Mesangial cell (primary cell): ENCODE results near the gene PLEKHG2. TPM values are rescaled to one million over a fixed set of nuclear protein-coding genes. Genes with fewer than 3 reads are reported as not detected.

Experiments used
- total RNA-seq: library from RNA; depleted of rRNA; stranded (reverse); fragments of >200 nt; gene quantifications from 2 replicates; pipeline ENCODE4 v1.2.3, GENCODE V29; 2015

The PLEKHG2 gene
- total RNA-seq = 27.1 and 55.8 TPM in 2 replicates

DNA sequence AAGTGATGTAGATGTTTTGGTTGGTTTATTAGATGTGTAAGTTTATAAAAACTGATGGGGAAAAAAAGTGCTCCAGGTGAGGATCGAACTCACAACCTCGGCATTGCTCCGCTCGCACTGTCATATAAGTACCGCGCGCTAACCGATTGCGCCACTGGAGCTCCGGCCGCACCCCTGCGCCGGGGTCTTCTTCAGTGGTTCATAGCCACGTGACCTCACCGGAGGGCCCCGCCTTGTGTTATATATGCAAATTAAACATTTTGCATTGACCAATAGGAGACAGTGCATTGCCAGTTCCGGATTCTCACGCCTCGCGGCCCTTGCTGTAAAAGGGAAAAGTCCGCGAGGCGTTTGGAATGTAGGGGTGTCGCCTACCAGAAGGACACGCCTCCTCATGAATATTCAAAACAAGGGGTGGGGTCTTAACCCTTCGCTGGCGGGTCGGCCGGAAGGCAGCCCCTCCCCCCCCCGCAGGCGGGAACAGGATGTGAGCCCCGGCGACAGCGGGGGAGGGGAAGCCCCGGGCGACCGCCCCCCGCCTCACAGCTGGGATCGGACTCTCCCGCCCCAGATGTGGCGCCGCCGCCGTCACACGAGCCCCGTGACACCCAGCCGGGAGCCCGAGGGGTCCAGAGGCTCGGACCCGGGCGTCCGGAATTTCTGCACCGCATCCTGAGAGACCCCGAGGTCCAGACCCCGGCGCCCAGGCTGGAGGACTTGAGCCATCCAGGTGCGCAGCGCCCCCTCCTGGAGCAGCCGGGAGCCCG is at the start of gene PLEKHG2:
PLEKHG2 (plus strand) TSS at position 570 of the 767 bp plus-strand sequence. CDS start 1,418 bp downstream, outside the sequence.

DNA sequence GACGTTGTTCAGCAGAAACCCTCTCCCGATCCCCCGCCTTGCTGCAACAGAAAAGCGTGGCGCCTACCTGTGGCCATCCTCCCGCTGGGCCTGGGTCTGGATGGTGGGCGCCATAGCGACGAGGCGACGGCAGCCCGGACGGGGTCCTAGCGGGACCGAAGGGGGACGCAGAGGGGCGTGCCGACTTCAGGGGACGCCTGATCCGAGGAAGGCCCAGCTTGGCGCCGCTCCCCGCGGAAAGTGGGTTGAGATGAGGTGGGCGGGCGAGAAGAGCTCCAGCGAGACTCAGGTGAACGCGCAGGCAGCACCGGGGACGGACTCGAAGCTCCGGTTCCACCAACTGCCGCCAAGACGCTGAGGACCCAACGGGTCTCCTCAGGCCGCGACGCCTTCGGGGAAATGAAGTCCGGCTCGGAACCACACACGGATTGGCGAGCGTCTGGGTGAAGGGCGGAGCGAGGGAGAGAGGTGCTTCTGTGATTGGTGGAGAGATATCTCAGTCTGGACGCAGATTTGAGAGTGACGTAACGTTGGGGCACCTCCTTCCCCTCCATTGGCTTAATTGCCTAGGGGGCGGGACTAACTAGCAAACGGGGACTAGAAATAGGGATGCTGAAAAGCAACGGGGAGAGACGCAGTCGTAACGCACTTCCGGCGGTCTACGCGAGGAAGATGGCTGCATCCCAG is 21.6 kb upstream of the PLEKHG2 start, which contains the start of the genes MED29 and PAF1:
MED29 (plus strand) TSS at position 628 of the 687 bp plus-strand sequence; CDS start at position 673, 45 bp downstream.
PAF1 (minus strand) TSS at position 356 of the 687 bp plus-strand sequence; CDS start at position 114, 242 bp downstream.

DNA sequence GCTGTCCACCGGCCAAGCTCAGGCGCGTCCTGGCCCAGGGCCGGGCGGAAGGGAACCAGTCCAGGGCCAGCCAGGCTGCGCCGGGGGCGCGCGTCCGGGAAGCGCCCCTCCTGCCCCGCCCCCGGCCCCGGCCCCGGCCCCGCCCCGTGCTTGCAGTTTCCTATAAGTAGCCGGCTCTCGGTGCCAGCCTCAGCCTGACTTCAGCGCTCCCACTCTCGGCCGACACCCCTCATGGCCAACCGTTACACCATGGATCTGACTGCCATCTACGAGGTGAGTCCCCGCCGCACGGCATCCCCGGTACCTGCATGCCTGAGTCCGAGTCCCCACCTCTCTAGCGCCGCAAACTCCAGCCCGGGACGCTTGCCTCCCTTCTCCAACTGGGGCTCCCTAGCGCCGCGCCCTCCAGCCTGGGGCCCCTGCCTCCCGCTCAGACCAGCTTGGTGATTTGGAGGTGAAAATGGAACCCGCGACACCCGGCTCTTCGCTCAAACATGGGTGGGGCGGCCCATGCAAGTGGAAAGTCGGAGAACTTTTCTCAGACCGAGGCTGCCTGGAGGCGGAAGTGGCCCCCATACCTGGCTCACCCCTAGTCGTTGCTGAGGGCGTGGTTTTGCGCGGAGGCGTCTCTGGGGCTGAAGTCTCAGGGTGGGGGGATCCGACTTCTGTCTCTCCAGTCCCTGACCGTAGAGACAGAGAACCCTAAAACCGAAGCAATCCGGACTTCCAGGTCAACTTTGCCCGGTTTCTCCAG is 5.6 kb upstream of the PLEKHG2 start, which contains the start of gene ZFP36:
ZFP36 (plus strand) TSS at position 192 of the 754 bp plus-strand sequence; CDS start at position 250, 58 bp downstream.

DNA sequence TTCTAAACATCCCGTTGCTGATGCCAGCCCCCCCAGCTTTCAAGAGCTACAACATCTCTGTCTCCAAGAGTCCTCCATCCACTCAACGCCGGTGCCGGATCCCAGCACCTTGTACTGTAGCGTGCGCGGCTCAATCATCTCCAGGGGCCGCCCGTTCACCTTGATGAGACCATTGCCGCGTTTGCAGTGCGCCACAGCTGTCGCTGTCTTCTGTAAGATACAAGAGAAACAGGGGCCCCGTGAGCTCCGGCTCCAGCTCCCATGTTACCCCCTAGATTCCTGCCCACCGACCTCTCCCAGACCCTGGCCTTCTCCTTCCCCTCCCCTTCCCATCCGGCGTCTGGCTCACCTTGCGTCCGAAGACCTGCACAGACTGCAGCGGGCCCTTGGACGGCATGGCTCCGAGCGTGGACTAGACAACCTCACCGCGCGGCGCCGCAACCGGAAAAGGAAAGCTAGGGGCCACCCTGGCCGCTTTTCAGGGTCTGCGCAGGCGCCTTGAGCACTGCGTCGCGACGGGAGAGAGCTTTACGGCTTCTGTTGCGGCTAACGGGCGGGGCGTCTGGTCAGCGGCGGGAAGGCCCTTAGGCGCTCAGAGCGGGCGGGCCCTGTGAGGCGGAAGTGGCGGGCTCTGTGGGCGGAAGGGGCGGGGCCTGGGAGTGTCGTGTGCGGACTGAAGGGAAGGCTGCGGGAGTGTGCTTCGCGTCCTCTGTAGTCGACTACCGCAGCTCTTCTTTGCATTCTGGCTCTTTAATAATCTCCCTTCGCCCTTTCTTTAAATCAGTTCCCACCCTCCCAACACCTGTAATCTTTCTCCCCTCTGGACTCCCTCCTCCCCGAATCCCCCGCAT is 23.3 kb downstream of the PLEKHG2 start, which contains the start of gene RPS16:
RPS16 (minus strand) TSS at position 451 of the 851 bp plus-strand sequence; CDS start at position 397, 54 bp downstream.

DNA sequence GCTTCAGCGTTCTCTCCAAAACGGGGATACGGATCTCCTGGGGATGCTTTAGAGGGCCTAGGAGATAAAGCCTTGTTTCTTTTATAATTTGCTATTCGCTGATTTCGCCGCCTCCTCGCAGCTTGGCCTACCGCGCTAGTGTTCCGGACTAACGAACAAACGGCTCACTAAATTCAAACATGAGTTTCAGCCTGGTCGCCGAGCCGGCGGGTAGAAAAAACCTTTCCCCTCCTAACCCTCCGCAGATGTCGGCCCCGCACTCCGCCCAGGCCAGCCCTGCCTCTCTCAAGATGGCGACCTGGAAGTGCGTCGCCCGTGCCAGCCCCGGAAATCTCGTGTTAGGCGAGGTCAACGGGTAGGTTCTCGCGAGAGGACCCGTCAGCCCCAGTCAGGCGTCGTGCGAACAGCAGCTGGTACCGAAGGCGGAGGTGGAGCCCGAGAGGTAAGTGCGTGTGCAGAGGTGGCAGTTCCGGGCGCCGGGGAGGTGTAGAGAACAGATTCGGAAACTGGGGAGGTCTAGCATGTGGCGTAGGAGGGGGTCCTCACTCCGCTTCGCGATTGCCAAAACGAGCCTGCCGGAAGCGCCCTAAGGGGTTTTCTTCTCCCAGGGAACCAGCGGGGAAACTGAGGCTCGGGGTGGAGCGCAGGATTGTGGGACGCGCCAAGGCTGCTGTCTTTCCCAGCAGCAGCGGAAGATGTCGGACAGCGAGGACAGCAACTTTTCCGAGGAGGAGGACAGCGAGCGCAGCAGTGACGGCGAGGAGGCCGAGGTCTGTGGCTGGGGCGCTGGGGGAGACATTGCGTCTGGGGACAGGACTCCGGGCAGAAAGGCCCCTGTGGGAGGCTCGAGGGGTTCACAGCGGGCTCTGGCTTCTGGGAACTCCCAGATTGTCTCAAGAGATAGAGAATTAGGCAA is 33.0 kb downstream of the PLEKHG2 start, which contains the start of gene SUPT5H:
SUPT5H (plus strand) TSS at position 387 of the 916 bp plus-strand sequence; CDS start at position 696, 309 bp downstream.

Other genes starting within 250 kb of the PLEKHG2 start
- gene NCCRP1, start 215.7 kb upstream of the PLEKHG2 start, total RNA-seq = 0.25 TPM in 1 of 2 replicates, not detected in the other
- not detected in 2 replicates for gene SYCN, start 208.4 kb upstream of the PLEKHG2 start, total RNA-seq
- not detected in 2 replicates for gene IFNL3, start 167.7 kb upstream of the PLEKHG2 start, total RNA-seq
- not detected in 2 replicates for gene IFNL4, start 163.8 kb upstream of the PLEKHG2 start, total RNA-seq
- not detected in 2 replicates for gene IFNL2, start 144.3 kb upstream of the PLEKHG2 start, total RNA-seq
- not detected in 2 replicates for gene IFNL1, start 116.3 kb upstream of the PLEKHG2 start, total RNA-seq
- 0.65 and 1.0 TPM in 2 replicates for gene LRFN1, start 91.8 kb upstream of the PLEKHG2 start, total RNA-seq
- gene GMFG, start 76.6 kb upstream of the PLEKHG2 start, total RNA-seq = not detected in 2 replicates
- 94.0 and 133 TPM in 2 replicates for gene SAMD4B, start 70.2 kb upstream of the PLEKHG2 start, total RNA-seq
- 39.7 and 61.4 TPM in 2 replicates for gene PAF1, start 21.6 kb upstream of the PLEKHG2 start, total RNA-seq
- gene MED29, start 21.3 kb upstream of the PLEKHG2 start, total RNA-seq = 46.3 and 64.5 TPM in 2 replicates
- gene ZFP36, start 5.8 kb upstream of the PLEKHG2 start, total RNA-seq = 15.0 and 34.1 TPM in 2 replicates
- 2,011 and 2,213 TPM in 2 replicates for gene RPS16, start 23.3 kb downstream of the PLEKHG2 start, total RNA-seq
- 75.0 and 75.4 TPM in 2 replicates for gene SUPT5H, start 32.9 kb downstream of the PLEKHG2 start, total RNA-seq
- 97.4 and 144 TPM in 2 replicates for gene TIMM50, start 68.2 kb downstream of the PLEKHG2 start, total RNA-seq
- 1.9 and 2.8 TPM in 2 replicates for gene DLL3, start 86.3 kb downstream of the PLEKHG2 start, total RNA-seq
- gene SELENOV, start 102.5 kb downstream of the PLEKHG2 start, total RNA-seq = 0.81 TPM in 1 of 2 replicates, not detected in the other
- 3.3 and 3.9 TPM in 2 replicates for gene EID2B, start 120.2 kb downstream of the PLEKHG2 start, total RNA-seq
- 13.2 and 19.5 TPM in 2 replicates for gene EID2, start 127.5 kb downstream of the PLEKHG2 start, total RNA-seq
- not detected in 2 replicates for gene LGALS13, start 189.9 kb downstream of the PLEKHG2 start, total RNA-seq
- gene LGALS16, start 243.2 kb downstream of the PLEKHG2 start, total RNA-seq = not detected in 2 replicates